AG04450 (cell line): Measurements from ENCODE around the gene TSEN34. TPM values are rescaled to one million over a fixed set of nuclear protein-coding genes. Genes with fewer than 3 reads are reported as not detected.

ENCODE experiments used
- CTCF ChIA-PET: fragments of 300-600, 350-600 bp; formaldehyde crosslinking; extraction: SDS; loops from one replicate; lab custom pipeline; 2022; ENCODE audit warnings: antibody characterized with exemption, inconsistent platforms; lab: Charles Lee
- POLR2A ChIA-PET: fragments of 350-600 bp; formaldehyde crosslinking; extraction: SDS; loops from one replicate; lab custom pipeline; 2021; ENCODE audit warnings: antibody characterized with exemption, inconsistent platforms; lab: Yijun Ruan, JAX
- DNase-seq: peaks from one replicate; pipeline ENCODE4 v3.0.0-alpha.2; 2011; ENCODE audit warnings: low read depth, low spot score
- H3K27ac ChIP-seq: one replicate; pipeline ENCODE4 v1.5.1; 2012; ENCODE audit warnings: low read depth, low read length, control low read depth
- H3K27me3 ChIP-seq: one replicate; pipeline ENCODE4 v1.6.0; 2012; ENCODE audit warnings: low read length; ENCODE audit not compliant: control insufficient read depth, insufficient read depth
- H3K4me3 ChIP-seq: 2 replicates; pipeline ENCODE4 v1.5.1; 2011; ENCODE audit warnings: mild to moderate bottlenecking, low read depth, low read length, control low read depth
- H3K9me3 ChIP-seq: 2 replicates; pipeline ENCODE4 v1.5.1; 2012; ENCODE audit warnings: low read length; ENCODE audit not compliant: control insufficient read depth, insufficient read depth
- CTCF ChIP-seq: IDR thresholded peaks from 2 replicates; pipeline ENCODE4 v1.5.1; 2011; ENCODE audit warnings: low read depth, low read length, control low read depth, inconsistent platforms
- polyA plus RNA-seq: library from polyadenylated mRNA; depleted of rRNA; stranded (reverse); fragments of >200 nt; gene quantifications from 2 replicates; pipeline ENCODE4 v1.2.3, GENCODE V29; 2011

Gene TSEN34
- polyA plus RNA-seq, 1 experiment: 32.4 TPM

GRCh38 chr19:54147676-54148075 lies 43.4 kb upstream of the TSEN34 start:
- no peak for DNase-seq
- POLR2A ChIA-PET: interaction anchor here (1.2 kb wide), 1 partner anchor 11 kb away, joined by 5 read pairs; the partner anchor contains the start of gene CNOT3
- CTCF ChIA-PET: no interaction called here
- Histone ChIP-seq H3K9me3 (no peaks in the 10 kb centered on the region), H3K27me3 (no peaks in the 10 kb centered on the region), H3K27ac (no peak overlapping the region), H3K4me3 (no peak overlapping the region)
- TF ChIP-seq CTCF: no peak

- Histone ChIP-seq H3K27ac (no peak overlapping the region), H3K4me3 (no peak overlapping the region), H3K9me3 (no peaks in the 10 kb centered on the region), H3K27me3 (no peaks in the 10 kb centered on the region)
- CTCF ChIA-PET: no interaction called here
- POLR2A ChIA-PET: interaction anchor here (1.2 kb wide), 1 partner anchor 11 kb away, joined by 5 read pairs; the partner anchor contains the start of gene CNOT3
- TF ChIP-seq CTCF: no peak
- no peak for DNase-seq
Measured at GRCh38 chr19:54148158-54148557, 43.0 kb upstream of the TSEN34 start.

GRCh38 chr19:54149021-54149812 lies 41.9 kb upstream of the TSEN34 start:
- CTCF ChIA-PET: no interaction called here
- H3K9me3 ChIP-seq: no peaks in the 10 kb centered on the region
- no peak overlapping the region for H3K27ac ChIP-seq
- no peaks in the 10 kb centered on the region for H3K27me3 ChIP-seq
- POLR2A ChIA-PET: no interaction called here
- H3K4me3 ChIP-seq: no peak overlapping the region
- TF ChIP-seq CTCF: no peak
- DNase-seq: no peak

GRCh38 chr19:54151362-54152035 lies 39.6 kb upstream of the TSEN34 start:
- Histone ChIP-seq H3K27me3 (no peaks in the 10 kb centered on the region), H3K4me3 (no peak overlapping the region), H3K9me3 (no peaks in the 10 kb centered on the region), H3K27ac (no peak overlapping the region)
- ChIA-PET CTCF (no interaction called here), POLR2A (interaction anchor here (0.9 kb wide), 1 partner anchor 14 kb away, joined by 3 read pairs; the partner anchor contains the start of gene CNOT3)
- no peak for DNase-seq
- no peak for TF ChIP-seq CTCF

GRCh38 chr19:54152267-54152666 lies 38.8 kb upstream of the TSEN34 start:
- POLR2A ChIA-PET: no interaction called here
- no peak overlapping the region for H3K4me3 ChIP-seq
- no peaks in the 10 kb centered on the region for H3K9me3 ChIP-seq
- H3K27ac ChIP-seq: no peak overlapping the region
- H3K27me3 ChIP-seq: no peaks in the 10 kb centered on the region
- CTCF ChIA-PET: no interaction called here
- no peak for TF ChIP-seq CTCF
- no peak for DNase-seq
